ENCODE data around the gene DMD.
A peak's percentile ranks its signal among the peaks of the same experiment; 100 is the strongest.

DNA sequence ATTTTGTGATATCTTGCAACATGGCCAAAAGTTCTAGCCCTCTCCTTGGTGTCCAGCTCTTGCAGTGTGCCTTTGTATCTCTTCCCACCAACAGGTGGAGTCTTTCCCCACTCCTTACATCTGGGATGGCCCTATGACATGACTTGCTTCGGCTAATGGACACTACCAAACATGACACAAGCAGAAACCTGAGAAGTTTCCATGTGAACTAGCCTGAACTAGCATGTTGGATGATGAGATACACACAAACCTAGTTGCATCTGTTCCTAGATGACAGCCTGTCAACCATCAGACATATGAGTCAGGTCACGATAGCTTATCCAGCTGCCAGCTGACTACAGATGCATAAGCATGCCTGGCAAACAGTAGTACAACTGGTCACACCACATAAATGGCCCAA is 1932.0 kb downstream of the DMD start:
- TF ChIP-seq, protein P1, sequence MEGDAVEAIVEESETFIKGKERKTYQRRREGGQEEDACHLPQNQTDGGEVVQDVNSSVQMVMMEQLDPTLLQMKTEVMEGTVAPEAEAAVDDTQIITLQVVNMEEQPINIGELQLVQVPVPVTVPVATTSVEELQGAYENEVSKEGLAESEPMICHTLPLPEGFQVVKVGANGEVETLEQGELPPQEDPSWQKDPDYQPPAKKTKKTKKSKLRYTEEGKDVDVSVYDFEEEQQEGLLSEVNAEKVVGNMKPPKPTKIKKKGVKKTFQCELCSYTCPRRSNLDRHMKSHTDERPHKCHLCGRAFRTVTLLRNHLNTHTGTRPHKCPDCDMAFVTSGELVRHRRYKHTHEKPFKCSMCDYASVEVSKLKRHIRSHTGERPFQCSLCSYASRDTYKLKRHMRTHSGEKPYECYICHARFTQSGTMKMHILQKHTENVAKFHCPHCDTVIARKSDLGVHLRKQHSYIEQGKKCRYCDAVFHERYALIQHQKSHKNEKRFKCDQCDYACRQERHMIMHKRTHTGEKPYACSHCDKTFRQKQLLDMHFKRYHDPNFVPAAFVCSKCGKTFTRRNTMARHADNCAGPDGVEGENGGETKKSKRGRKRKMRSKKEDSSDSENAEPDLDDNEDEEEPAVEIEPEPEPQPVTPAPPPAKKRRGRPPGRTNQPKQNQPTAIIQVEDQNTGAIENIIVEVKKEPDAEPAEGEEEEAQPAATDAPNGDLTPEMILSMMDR (IDR thresholded peaks at IDR 0.05), result peak; percentile 40 to 54 (median 48)
- TF ChIP-seq POLR2A (IDR thresholded peaks at IDR 0.05), result no peak
